Calu3 (cell line): ENCODE measurements around the gene CDC25C. TPM values are rescaled to one million over a fixed set of nuclear protein-coding genes. Genes with fewer than 3 reads are reported as not detected.

Experiments used
- BruUV-seq: library from RNA; stranded (reverse); fragments of 400-500 nt; replicated peaks from 2 replicates; lab custom pipeline; 2021; lab: Mats Ljungman, UMichigan
- CTCF ChIA-PET: fragments of 300-600 bp; sonication (Branson Sonifier 250); formaldehyde crosslinking; loops from one replicate; lab custom pipeline; 2022; ENCODE audit warnings: antibody characterized with exemption; lab: Charles Lee
- DNase-seq: peaks from one replicate; pipeline ENCODE4 v3.0.0; 2022
- H3K27ac Mint-ChIP-seq: one replicate; pipeline ENCODE4 v1.8.0; 2022; ENCODE audit warnings: mixed read lengths; ENCODE audit not compliant: unreplicated experiment
- H3K27me3 Mint-ChIP-seq: one replicate; pipeline ENCODE4 v1.8.0; 2022; ENCODE audit warnings: mixed read lengths; ENCODE audit not compliant: unreplicated experiment
- H3K36me3 Mint-ChIP-seq: one replicate; pipeline ENCODE4 v1.8.0; 2022; ENCODE audit warnings: mild to moderate bottlenecking, moderate library complexity, mixed read lengths; ENCODE audit not compliant: insufficient read depth, unreplicated experiment
- H3K4me1 Mint-ChIP-seq: one replicate; pipeline ENCODE4 v1.8.0; 2022; ENCODE audit warnings: mild to moderate bottlenecking, low read depth, mixed read lengths; ENCODE audit not compliant: unreplicated experiment
- H3K4me3 Mint-ChIP-seq: one replicate; pipeline ENCODE4 v1.8.0; 2022; ENCODE audit warnings: mild to moderate bottlenecking, low read depth, moderate library complexity, mixed read lengths; ENCODE audit not compliant: unreplicated experiment
- H3K9me3 Mint-ChIP-seq: one replicate; pipeline ENCODE4 v1.8.0; 2022; ENCODE audit warnings: low read depth, mixed read lengths; ENCODE audit not compliant: unreplicated experiment
- CTCF ChIP-seq: fragments of 200-600 bp; IDR thresholded peaks from one replicate; pipeline ENCODE4 v1.8.0; 2022; ENCODE audit warnings: antibody characterized with exemption; ENCODE audit not compliant: unreplicated experiment
- intact Hi-C: fragments of 100-400 bp; cut with micrococcal nuclease; formaldehyde crosslinking; loops from one replicate; pipeline ENCODE4 v1.10.0; 2022; ENCODE audit not compliant: unreplicated experiment
- total RNA-seq: library from RNA; stranded (reverse); gene quantifications from 2 replicates; pipeline ENCODE4 v1.2.3, GENCODE V29; 2022

CDC25C gene
- total RNA-seq, 1 experiment from 2014 or later: 15.4 TPM

- Mint-ChIP-seq H3K9me3 (no peaks in the 10 kb centered on the region), H3K4me1 (no peaks in the 10 kb centered on the region), H3K27me3 (peaks cover 74% of the 10 kb centered on the region), H3K27ac (no peak overlapping the region), H3K36me3 (no peaks in the 10 kb centered on the region), H3K4me3 (peak overlapping the region; percentile 57)
- CTCF ChIA-PET: interaction anchor here (0.5 to 0.8 kb wide), 3 partner anchors 28 to 241 kb away, joined by 3 to 4 read pairs (median 4); partner anchors contain the start of gene CDC23
- BruUV-seq: no TSS peak
- TF ChIP-seq CTCF: no peak
- intact Hi-C loops: no loop called here
- DNase-seq: peak; percentile 25
Measured at GRCh38 chr5:138241688-138242571, 89.7 kb downstream of the CDC25C start.

GRCh38 chr5:138240650-138241385 is 90.8 kb downstream of the CDC25C start:
- CTCF ChIA-PET: interaction anchor here (0.6 kb wide), 3 partner anchors 135 to 1033 kb away, joined by 3 read pairs; no protein-coding TSS in a partner anchor
- no peak for DNase-seq
- Mint-ChIP-seq H3K9me3 (no peaks in the 10 kb centered on the region), H3K27ac (no peak overlapping the region), H3K27me3 (peaks cover 71% of the 10 kb centered on the region), H3K4me1 (no peaks in the 10 kb centered on the region), H3K4me3 (no peak overlapping the region), H3K36me3 (no peaks in the 10 kb centered on the region)
- TF ChIP-seq CTCF: no peak
- no TSS peak for BruUV-seq
- intact Hi-C loops: no loop called here

GRCh38 chr5:138238034-138238433 is 93.6 kb downstream of the CDC25C start:
- CTCF ChIA-PET: interaction anchor here (0.9 kb wide), 1 partner anchor 45 kb away, joined by 3 read pairs; no protein-coding TSS in a partner anchor
- Mint-ChIP-seq H3K4me1 (no peaks in the 10 kb centered on the region), H3K27ac (no peak overlapping the region), H3K27me3 (peaks cover 43% of the 10 kb centered on the region), H3K4me3 (no peak overlapping the region), H3K9me3 (no peaks in the 10 kb centered on the region), H3K36me3 (no peaks in the 10 kb centered on the region)
- BruUV-seq: no TSS peak
- DNase-seq: no peak
- no peak for TF ChIP-seq CTCF
- intact Hi-C loops: no loop called here

Other genes with a start within 250 kb of the CDC25C start
- gene WNT8A, start 247.8 kb downstream of the CDC25C start, total RNA-seq: not detected in 2 replicates
- 3.9 and 4.0 TPM in 2 replicates for gene NME5, start 192.4 kb downstream of the CDC25C start, total RNA-seq
- 120 and 124 TPM in 2 replicates for gene BRD8, start 153.2 kb downstream of the CDC25C start, total RNA-seq
- gene KIF20A, start 152.7 kb downstream of the CDC25C start, total RNA-seq: 52.6 and 68.9 TPM in 2 replicates
- 45.8 and 46.9 TPM in 2 replicates for gene CDC23, start 118.5 kb downstream of the CDC25C start, total RNA-seq
- 0.54 and 0.83 TPM in 2 replicates for gene GFRA3, start 57.2 kb downstream of the CDC25C start, total RNA-seq
- 36.1 and 38.5 TPM in 2 replicates for gene FAM53C, start 6.5 kb upstream of the CDC25C start, total RNA-seq
- gene KDM3B, start 20.9 kb upstream of the CDC25C start, total RNA-seq: 73.5 and 75.1 TPM in 2 replicates
- gene REEP2, start 107.3 kb upstream of the CDC25C start, total RNA-seq: 2.5 and 2.7 TPM in 2 replicates
- 97.0 TPM in 2 replicates for gene EGR1, start 133.7 kb upstream of the CDC25C start, total RNA-seq
- 159 and 164 TPM in 2 replicates for gene ETF1, start 211.4 kb upstream of the CDC25C start, total RNA-seq
- gene HSPA9, start 243.6 kb upstream of the CDC25C start, total RNA-seq: 455 and 460 TPM in 2 replicates